DND-41 (cell line): ENCODE results near the gene SLC5A8.

Source experiments
- ATAC-seq: fragments of 200-7000 bp; cut with Tn5 transposase; 3 replicates; pipeline ENCODE4 v1.9.1; 2021; ENCODE audit warnings: low read depth; ENCODE audit not compliant: insufficient read depth
- DNase-seq: peaks from one replicate; pipeline ENCODE4 v3.0.0-alpha.2; 2020
- H2AFZ ChIP-seq: 2 replicates; pipeline ENCODE4 v1.6.0; 2012; ENCODE audit warnings: low read depth, low read length
- H3K27ac ChIP-seq: 2 replicates; pipeline ENCODE4 v1.5.1; 2012; ENCODE audit warnings: low read length, inconsistent platforms
- H3K27me3 ChIP-seq: fragments of 200-600 bp; sonication (generic); 2 replicates; pipeline ENCODE4 v1.6.0; 2012; ENCODE audit warnings: low read length, mild to moderate bottlenecking, inconsistent platforms; ENCODE audit not compliant: insufficient read depth, poor library complexity
- H3K36me3 ChIP-seq: 2 replicates; pipeline ENCODE4 v1.5.1; 2012; ENCODE audit warnings: low read length, inconsistent platforms; ENCODE audit not compliant: insufficient read depth
- H3K4me1 ChIP-seq: 2 replicates; pipeline ENCODE4 v1.5.1; 2012; ENCODE audit warnings: mild to moderate bottlenecking, low read length; ENCODE audit not compliant: insufficient read depth
- H3K4me2 ChIP-seq: 2 replicates; pipeline ENCODE4 v1.6.0; 2012; ENCODE audit warnings: mild to moderate bottlenecking, moderate library complexity, low read length, inconsistent platforms; ENCODE audit not compliant: insufficient read depth
- H3K4me3 ChIP-seq, 2 experiments: fragments of 200-600 bp in 1 of 2; shearing (Covaris generic) in 1 of 2; 2 replicates each; pipeline ENCODE4 v1.5.1; 2012 to 2016; ENCODE audit warnings: inconsistent platforms in 2 of 2, low read length in 2 of 2, mild to moderate bottlenecking in 2 of 2, low read depth in 1 of 2, moderate library complexity in 1 of 2
- H3K79me2 ChIP-seq: 2 replicates; pipeline ENCODE4 v1.6.0; 2012; ENCODE audit warnings: low read length, inconsistent platforms; ENCODE audit not compliant: insufficient read depth
- H3K9ac ChIP-seq: 2 replicates; pipeline ENCODE4 v1.6.0; 2012; ENCODE audit warnings: low read depth, mild to moderate bottlenecking, inconsistent platforms, low read length, moderate library complexity
- H3K9me3 ChIP-seq: 2 replicates; pipeline ENCODE4 v1.5.1; 2012; ENCODE audit warnings: low read length, moderate library complexity, mild to moderate bottlenecking, inconsistent platforms; ENCODE audit not compliant: insufficient read depth, severe bottlenecking
- H4K20me1 ChIP-seq: 2 replicates; pipeline ENCODE4 v1.6.0; 2012; ENCODE audit warnings: low read length; ENCODE audit not compliant: insufficient read depth
- EZH2 ChIP-seq: IDR thresholded peaks from 3 replicates; pipeline ENCODE4 v1.6.1; 2012; ENCODE audit warnings: borderline replicate concordance, low read depth, mild to moderate bottlenecking, moderate library complexity, low read length, inconsistent platforms; ENCODE audit not compliant: severe bottlenecking
- TF ChIP-seq, protein P1 (sequence below): IDR thresholded peaks from 2 replicates; pipeline ENCODE4 v1.5.1; 2012; ENCODE audit warnings: borderline replicate concordance, low read length, moderate library complexity, mild to moderate bottlenecking; ENCODE audit not compliant: poor library complexity, severe bottlenecking; ENCODE audit errors: extremely low read depth

SLC5A8 gene

DNA sequence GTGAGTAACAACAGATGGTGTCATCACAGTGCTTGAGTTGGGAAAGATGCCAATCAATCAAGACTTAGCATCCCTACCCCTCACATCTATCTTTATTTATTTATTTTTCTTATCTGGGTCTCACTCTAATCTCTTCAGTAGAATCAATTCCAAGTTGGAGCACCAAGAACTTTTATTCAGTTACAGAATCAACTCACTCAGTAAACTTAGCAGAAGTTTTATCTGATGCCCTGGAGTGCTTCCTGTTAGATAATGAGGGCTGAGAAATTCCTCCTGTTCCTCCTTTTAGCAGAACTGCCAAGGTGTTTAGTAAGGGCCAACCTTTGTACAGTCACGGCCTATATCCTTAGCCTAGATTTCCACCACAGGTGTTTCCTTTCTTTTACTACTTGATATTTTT is 11.3 kb upstream of the SLC5A8 start:
- no peak overlapping the region for H3K4me2 ChIP-seq
- no peak overlapping the region for H3K4me3 ChIP-seq
- no peaks in the 10 kb centered on the region for H3K79me2 ChIP-seq
- no peak overlapping the region for H3K9ac ChIP-seq
- H3K4me1 ChIP-seq: no peaks in the 10 kb centered on the region
- H2AFZ ChIP-seq: no peak overlapping the region
- ATAC-seq: no peak
- H3K27me3 ChIP-seq: peaks cover 2% of the 10 kb centered on the region
- no peaks in the 10 kb centered on the region for H3K36me3 ChIP-seq
- H4K20me1 ChIP-seq: no peaks in the 10 kb centered on the region
- H3K27ac ChIP-seq: no peak overlapping the region
- no peak for DNase-seq
- TF ChIP-seq, protein P1, sequence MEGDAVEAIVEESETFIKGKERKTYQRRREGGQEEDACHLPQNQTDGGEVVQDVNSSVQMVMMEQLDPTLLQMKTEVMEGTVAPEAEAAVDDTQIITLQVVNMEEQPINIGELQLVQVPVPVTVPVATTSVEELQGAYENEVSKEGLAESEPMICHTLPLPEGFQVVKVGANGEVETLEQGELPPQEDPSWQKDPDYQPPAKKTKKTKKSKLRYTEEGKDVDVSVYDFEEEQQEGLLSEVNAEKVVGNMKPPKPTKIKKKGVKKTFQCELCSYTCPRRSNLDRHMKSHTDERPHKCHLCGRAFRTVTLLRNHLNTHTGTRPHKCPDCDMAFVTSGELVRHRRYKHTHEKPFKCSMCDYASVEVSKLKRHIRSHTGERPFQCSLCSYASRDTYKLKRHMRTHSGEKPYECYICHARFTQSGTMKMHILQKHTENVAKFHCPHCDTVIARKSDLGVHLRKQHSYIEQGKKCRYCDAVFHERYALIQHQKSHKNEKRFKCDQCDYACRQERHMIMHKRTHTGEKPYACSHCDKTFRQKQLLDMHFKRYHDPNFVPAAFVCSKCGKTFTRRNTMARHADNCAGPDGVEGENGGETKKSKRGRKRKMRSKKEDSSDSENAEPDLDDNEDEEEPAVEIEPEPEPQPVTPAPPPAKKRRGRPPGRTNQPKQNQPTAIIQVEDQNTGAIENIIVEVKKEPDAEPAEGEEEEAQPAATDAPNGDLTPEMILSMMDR: no peak
- TF ChIP-seq EZH2: no peak
- H3K9me3 ChIP-seq: no peaks in the 10 kb centered on the region

DNA sequence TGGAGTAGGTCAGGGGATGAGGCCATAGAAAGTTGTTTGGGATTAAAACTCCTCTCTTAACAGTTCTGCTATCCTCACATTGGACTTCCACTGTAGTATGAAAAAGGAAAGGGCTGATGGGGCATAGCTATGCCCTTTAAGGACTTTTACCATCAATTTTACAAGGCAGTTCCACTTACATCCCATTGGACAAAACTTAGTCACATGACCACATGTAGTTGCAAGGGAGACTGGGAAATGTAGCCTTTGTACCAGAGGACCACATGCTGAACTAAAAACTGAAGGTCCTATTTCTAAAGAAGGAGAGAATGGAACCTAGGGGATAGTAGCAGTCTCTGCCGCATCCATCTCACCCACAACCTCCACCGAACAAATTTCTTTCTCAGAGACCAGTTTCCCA is 6.8 kb upstream of the SLC5A8 start:
- ATAC-seq (no peak), DNase-seq (no peak)
- no peaks in the 10 kb centered on the region for H3K36me3 ChIP-seq
- no peak overlapping the region for H2AFZ ChIP-seq
- H4K20me1 ChIP-seq: no peaks in the 10 kb centered on the region
- H3K9me3 ChIP-seq: no peaks in the 10 kb centered on the region
- peaks cover 2% of the 10 kb centered on the region for H3K27me3 ChIP-seq
- no peaks in the 10 kb centered on the region for H3K4me1 ChIP-seq
- H3K27ac ChIP-seq: no peak overlapping the region
- no peak overlapping the region for H3K4me3 ChIP-seq
- no peaks in the 10 kb centered on the region for H3K79me2 ChIP-seq
- no peak overlapping the region for H3K4me2 ChIP-seq
- H3K9ac ChIP-seq: no peak overlapping the region
- no peak for TF ChIP-seq EZH2
- TF ChIP-seq, protein P1: no peak

DNA sequence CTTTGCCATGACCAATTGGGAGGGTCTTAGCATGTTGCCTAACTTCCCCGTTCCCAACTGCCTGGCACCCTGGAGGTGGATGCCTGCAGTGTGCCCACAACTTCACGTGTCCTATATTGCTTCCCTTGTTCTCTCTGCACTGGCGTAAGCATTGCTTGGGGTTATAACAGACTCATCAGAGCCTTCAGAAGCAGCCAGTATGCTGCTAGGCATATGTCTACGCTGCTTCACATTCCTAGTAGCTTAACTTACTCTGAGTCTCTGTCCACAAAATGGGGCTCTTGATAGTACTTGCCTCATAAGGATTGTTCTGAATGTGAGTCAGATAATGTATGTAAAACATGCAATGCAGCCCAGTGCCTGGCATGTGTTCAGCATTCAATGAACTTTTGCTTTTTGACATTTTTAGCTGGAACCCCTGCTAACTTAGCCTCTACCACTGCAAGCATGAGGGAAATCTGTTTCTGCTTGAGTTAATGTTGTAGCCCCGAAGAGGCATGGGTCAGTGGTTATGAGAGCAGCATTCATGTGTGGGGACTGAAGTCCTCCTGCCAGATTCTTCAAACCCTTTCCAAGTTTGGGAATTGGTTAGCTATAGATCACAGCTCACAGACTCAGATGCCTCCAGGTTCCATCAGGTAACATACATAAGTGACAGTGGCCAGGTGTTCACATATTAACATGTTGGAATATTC is 2.8 kb downstream of the SLC5A8 start:
- H3K79me2 ChIP-seq: no peaks in the 10 kb centered on the region
- DNase-seq (no peak), ATAC-seq (no peak)
- no peak overlapping the region for H3K9ac ChIP-seq
- no peaks in the 10 kb centered on the region for H4K20me1 ChIP-seq
- H3K9me3 ChIP-seq: no peaks in the 10 kb centered on the region
- H2AFZ ChIP-seq: no peak overlapping the region
- H3K4me3 ChIP-seq: no peak overlapping the region
- TF ChIP-seq, protein P1: no peak
- TF ChIP-seq EZH2: no peak
- H3K4me1 ChIP-seq: no peaks in the 10 kb centered on the region
- peaks cover 5% of the 10 kb centered on the region for H3K27me3 ChIP-seq
- H3K36me3 ChIP-seq: no peaks in the 10 kb centered on the region
- no peak overlapping the region for H3K4me2 ChIP-seq
- no peak overlapping the region for H3K27ac ChIP-seq

DNA sequence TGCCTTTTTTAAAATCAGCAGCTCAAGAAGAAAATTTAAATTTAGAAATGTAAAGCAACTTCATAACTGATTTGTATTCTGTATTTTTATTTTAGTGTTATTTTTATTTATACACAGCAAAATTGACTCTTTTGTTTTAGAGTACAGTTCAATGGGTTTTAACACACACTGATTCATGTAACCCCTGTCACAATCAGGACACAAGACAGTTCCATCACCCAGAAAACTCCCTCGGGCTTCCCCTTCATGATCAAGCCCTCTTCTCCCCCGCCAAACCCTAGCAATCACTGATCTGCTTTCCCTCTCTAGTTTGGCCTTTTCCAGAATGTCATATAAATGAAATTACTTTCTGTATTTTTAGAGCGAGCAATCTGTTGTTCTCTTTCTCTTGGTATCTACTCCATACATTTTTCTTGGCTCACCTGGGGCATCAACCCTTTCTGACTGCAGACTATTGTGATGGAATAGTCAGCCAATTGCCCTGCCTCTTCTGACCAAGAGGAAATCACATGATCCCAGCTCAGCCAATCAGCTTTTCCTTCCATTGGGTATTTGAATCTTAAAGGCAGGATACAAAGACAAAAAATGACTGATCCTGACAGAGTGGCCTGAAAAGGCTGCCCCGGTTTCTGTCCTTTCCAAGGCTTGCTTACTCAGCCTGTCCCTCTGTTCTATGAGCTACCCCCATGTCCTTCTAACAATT is 5.3 kb downstream of the SLC5A8 start:
- Histone ChIP-seq H3K79me2 (no peaks in the 10 kb centered on the region), H3K36me3 (no peaks in the 10 kb centered on the region), H3K9ac (no peak overlapping the region), H2AFZ (no peak overlapping the region), H3K4me2 (no peak overlapping the region), H3K9me3 (no peaks in the 10 kb centered on the region), H3K4me1 (no peaks in the 10 kb centered on the region), H3K4me3 (no peak overlapping the region), H4K20me1 (no peaks in the 10 kb centered on the region), H3K27me3 (peaks cover 5% of the 10 kb centered on the region), H3K27ac (no peak overlapping the region)
- ATAC-seq: no peak
- TF ChIP-seq, protein P1: no peak
- TF ChIP-seq EZH2: no peak
- DNase-seq: no peak
